Measurements from ENCODE around the gene KIAA1671.

KIAA1671 gene

GRCh38 chr22:25101986-25102385, 149.5 kb downstream of the KIAA1671 start:
- TF ChIP-seq EZH2phosphoT487 (conservative IDR thresholded peaks at IDR 0.05; ENCODE audit: low read length), result no peak

GRCh38 chr22:25102722-25103121, 150.2 kb downstream of the KIAA1671 start:
- Histone ChIP-seq H3K4me3 (ENCODE audit: insufficient read depth, low read length, poor library complexity, severe bottlenecking) (no peak overlapping the region), H3K9me3 (ENCODE audit: insufficient read depth, low read length) (no peaks in the 10 kb centered on the region), H3F3A (ENCODE audit: insufficient read depth) (no peaks in the 10 kb centered on the region), H3K27me3 (ENCODE audit: low read length) (no peaks in the 10 kb centered on the region), H3K36me3 (ENCODE audit: low read length) (no peaks in the 10 kb centered on the region), H3K79me2 (ENCODE audit: insufficient read depth, low read length) (no peaks in the 10 kb centered on the region), H2AFZ (ENCODE audit: low read depth, low read length, severe bottlenecking) (no peak overlapping the region), H3K9ac (ENCODE audit: low read length) (no peak overlapping the region), H3K27ac (ENCODE audit: low read depth, low read length) (no peak overlapping the region), H4K20me1 (ENCODE audit: low read depth, low read length) (no peaks in the 10 kb centered on the region), H3K9me2 (replicated peaks; ENCODE audit: insufficient read depth, low read length) (no peaks in the 10 kb centered on the region), H3K4me2 (ENCODE audit: low read depth, low read length, poor library complexity, severe bottlenecking) (no peak overlapping the region)
- TF ChIP-seq EZH2phosphoT487 (conservative IDR thresholded peaks at IDR 0.05; ENCODE audit: low read length), result no peak
- TF ChIP-seq CTCF (IDR thresholded peaks at IDR 0.05; ENCODE audit: insufficient read depth, low read length, poor library complexity, severe bottlenecking), result no peak

More at GRCh38 chr22:25101986-25102385, 149.5 kb downstream of the KIAA1671 start:
- H3K9me3 ChIP-seq (ENCODE audit: insufficient read depth, low read length), result no peaks in the 10 kb centered on the region
- no peak overlapping the region for H3K4me2 ChIP-seq (ENCODE audit: low read depth, low read length, poor library complexity, severe bottlenecking)
- no peak overlapping the region for H3K27ac ChIP-seq (ENCODE audit: low read depth, low read length)
- H3K9ac ChIP-seq (ENCODE audit: low read length), result no peak overlapping the region
- H2AFZ ChIP-seq (ENCODE audit: low read depth, low read length, severe bottlenecking), result no peak overlapping the region
- H3K27me3 ChIP-seq (ENCODE audit: low read length), result no peaks in the 10 kb centered on the region
- no peaks in the 10 kb centered on the region for H3F3A ChIP-seq (ENCODE audit: insufficient read depth)
- H3K9me2 ChIP-seq (replicated peaks; ENCODE audit: insufficient read depth, low read length), result no peaks in the 10 kb centered on the region
- H3K4me3 ChIP-seq (ENCODE audit: insufficient read depth, low read length, poor library complexity, severe bottlenecking), result no peak overlapping the region
- H4K20me1 ChIP-seq (ENCODE audit: low read depth, low read length), result no peaks in the 10 kb centered on the region
- H3K79me2 ChIP-seq (ENCODE audit: insufficient read depth, low read length), result no peaks in the 10 kb centered on the region
- H3K36me3 ChIP-seq (ENCODE audit: low read length), result no peaks in the 10 kb centered on the region

- Histone ChIP-seq H3F3A (ENCODE audit: insufficient read depth) (no peaks in the 10 kb centered on the region), H3K27me3 (ENCODE audit: low read length) (no peaks in the 10 kb centered on the region), H3K36me3 (ENCODE audit: low read length) (no peaks in the 10 kb centered on the region), H3K4me3 (ENCODE audit: insufficient read depth, low read length, poor library complexity, severe bottlenecking) (no peak overlapping the region), H3K9me2 (replicated peaks; ENCODE audit: insufficient read depth, low read length) (no peaks in the 10 kb centered on the region), H2AFZ (ENCODE audit: low read depth, low read length, severe bottlenecking) (no peak overlapping the region), H3K27ac (ENCODE audit: low read depth, low read length) (no peak overlapping the region), H3K9ac (ENCODE audit: low read length) (no peak overlapping the region), H4K20me1 (ENCODE audit: low read depth, low read length) (no peaks in the 10 kb centered on the region), H3K79me2 (ENCODE audit: insufficient read depth, low read length) (no peaks in the 10 kb centered on the region), H3K4me2 (ENCODE audit: low read depth, low read length, poor library complexity, severe bottlenecking) (no peak overlapping the region), H3K9me3 (ENCODE audit: insufficient read depth, low read length) (no peaks in the 10 kb centered on the region)
- TF ChIP-seq CTCF (IDR thresholded peaks at IDR 0.05; ENCODE audit: insufficient read depth, low read length, poor library complexity, severe bottlenecking), result no peak
- no peak for TF ChIP-seq EZH2phosphoT487 (conservative IDR thresholded peaks at IDR 0.05; ENCODE audit: low read length)
Observed at GRCh38 chr22:25104367-25104766, 151.9 kb downstream of the KIAA1671 start.

GRCh38 chr22:25105817-25106650, 153.5 kb downstream of the KIAA1671 start:
- Histone ChIP-seq H3K9me3 (ENCODE audit: insufficient read depth, low read length) (no peaks in the 10 kb centered on the region), H3K9me2 (replicated peaks; ENCODE audit: insufficient read depth, low read length) (no peaks in the 10 kb centered on the region), H3K9ac (ENCODE audit: low read length) (no peak overlapping the region), H2AFZ (ENCODE audit: low read depth, low read length, severe bottlenecking) (no peak overlapping the region), H3K4me2 (ENCODE audit: low read depth, low read length, poor library complexity, severe bottlenecking) (no peak overlapping the region), H3K4me3 (ENCODE audit: insufficient read depth, low read length, poor library complexity, severe bottlenecking) (no peak overlapping the region), H3K79me2 (ENCODE audit: insufficient read depth, low read length) (no peaks in the 10 kb centered on the region), H3K27ac (ENCODE audit: low read depth, low read length) (no peak overlapping the region), H4K20me1 (ENCODE audit: low read depth, low read length) (no peaks in the 10 kb centered on the region), H3K36me3 (ENCODE audit: low read length) (no peaks in the 10 kb centered on the region), H3K27me3 (ENCODE audit: low read length) (no peaks in the 10 kb centered on the region), H3F3A (ENCODE audit: insufficient read depth) (no peaks in the 10 kb centered on the region)
- TF ChIP-seq EZH2phosphoT487 (conservative IDR thresholded peaks at IDR 0.05; ENCODE audit: low read length), result no peak
- no peak for TF ChIP-seq CTCF (IDR thresholded peaks at IDR 0.05; ENCODE audit: insufficient read depth, low read length, poor library complexity, severe bottlenecking)

Data from SU-DHL-6 (cell line).